HG03135 (cell line): ENCODE results near the gene SLC2A6.

Experiments
- ATAC-seq: cut with Tn5 transposase; IDR thresholded peaks from one replicate; pipeline ENCODE4 v1.9.1; 2021; ENCODE audit warnings: mild to moderate bottlenecking, moderate library complexity; ENCODE audit not compliant: unreplicated experiment

SLC2A6 gene

DNA sequence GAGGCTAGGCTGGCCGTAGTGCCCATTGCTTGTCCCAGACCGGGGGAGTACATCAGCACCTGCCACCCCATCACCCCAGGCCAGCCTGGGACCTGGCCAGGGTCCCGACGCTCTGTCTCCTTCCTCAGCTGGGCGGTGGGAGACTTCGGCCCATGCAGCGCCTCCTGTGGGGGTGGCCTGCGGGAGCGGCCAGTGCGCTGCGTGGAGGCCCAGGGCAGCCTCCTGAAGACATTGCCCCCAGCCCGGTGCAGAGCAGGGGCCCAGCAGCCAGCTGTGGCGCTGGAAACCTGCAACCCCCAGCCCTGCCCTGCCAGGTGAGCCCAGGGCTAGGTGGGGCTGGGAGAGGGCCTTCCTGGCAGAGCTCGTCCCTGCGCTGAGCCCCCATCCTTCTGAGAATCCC is 35.7 kb downstream of the SLC2A6 start:
- ATAC-seq, result no peak

DNA sequence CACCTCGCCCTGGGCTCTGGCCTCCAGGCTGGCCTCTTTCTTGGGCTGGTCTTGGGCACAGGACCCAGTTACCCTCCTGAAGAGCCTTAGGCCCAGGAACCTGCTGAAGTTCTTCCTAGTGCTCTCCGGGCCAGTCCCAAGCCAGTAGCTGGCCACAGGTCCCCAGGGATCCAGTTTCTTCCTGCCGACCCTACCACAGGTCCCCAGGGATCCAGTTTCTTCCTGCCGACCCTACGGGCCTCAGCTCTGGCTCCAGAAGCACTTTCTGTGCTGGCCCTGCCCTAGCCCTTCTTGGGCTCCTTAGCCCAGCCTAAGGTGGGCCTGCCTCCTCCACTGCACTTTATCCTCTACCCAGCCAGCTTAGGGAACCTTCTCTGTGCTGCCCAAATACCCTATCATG is 37.3 kb downstream of the SLC2A6 start:
- ATAC-seq, result no peak

DNA sequence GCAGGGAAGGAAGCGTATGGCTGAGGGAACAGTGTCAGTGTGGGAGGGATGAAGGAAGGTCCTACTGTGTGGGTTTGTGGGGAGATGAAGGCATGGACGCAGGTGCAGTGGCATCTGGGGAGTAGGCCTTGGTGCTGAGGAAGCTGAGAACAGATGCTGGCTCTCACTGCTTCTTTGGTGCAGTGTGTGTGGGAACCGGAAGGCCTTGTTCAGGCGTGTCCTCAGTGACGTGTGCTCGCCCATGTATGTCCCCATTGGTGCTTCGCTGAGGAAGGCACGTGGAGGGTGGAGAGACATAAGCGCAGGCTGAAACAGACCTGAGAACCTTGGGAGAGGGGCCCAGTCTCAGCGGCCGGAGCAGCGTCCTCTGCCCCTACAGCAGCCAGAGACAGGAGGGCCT is 38.0 kb downstream of the SLC2A6 start:
- peak; percentile 66 for ATAC-seq

DNA sequence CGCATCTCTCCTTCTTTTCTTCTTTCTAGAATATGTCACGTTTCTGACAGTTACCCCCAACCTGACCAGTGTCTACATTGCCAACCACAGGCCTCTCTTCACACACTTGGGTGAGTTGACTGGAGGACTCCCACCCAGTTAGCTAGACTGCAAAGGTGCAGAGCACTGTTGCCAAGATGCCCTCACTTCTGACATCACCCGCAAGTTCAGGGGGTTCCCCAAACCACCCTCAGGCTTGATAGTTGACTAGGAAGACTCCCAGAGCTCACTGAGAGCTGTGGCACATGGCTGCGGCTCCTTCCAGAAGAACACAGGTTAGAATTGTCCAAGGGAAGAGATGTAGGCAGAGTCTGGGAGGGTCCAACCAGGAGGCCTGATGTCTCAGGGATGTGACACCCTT is 39.6 kb downstream of the SLC2A6 start:
- ATAC-seq, result no peak

DNA sequence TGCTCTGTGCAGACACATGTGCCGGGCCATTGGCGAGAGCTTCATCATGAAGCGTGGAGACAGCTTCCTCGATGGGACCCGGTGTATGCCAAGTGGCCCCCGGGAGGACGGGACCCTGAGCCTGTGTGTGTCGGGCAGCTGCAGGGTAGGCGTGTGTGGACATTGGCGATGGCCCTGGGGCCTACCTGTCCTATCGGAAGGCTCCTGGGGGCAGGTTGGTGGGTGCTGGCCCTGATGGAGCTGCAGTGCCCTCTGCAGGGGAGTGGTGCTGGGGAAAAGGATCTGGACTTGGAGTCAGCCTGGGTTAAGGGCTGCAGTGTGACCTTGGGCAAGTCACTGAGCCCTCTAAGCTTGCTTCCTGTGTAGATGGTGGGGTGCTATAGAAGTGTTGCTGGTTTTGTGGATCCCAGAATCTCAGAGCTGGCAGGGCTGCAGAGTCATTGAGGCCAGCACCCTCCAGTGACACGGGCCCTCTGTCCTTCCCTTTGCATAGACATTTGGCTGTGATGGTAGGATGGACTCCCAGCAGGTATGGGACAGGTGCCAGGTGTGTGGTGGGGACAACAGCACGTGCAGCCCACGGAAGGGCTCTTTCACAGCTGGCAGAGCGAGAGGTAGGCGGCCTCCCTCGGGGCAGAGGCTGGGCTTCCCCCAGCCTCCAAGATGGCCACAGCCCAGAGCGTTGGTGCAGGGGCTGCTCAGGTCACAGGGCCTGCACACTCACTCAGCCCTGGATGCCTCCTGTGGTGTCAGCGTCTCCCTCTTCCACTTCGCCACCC is 41.0 kb downstream of the SLC2A6 start:
- ATAC-seq, result no peak

DNA sequence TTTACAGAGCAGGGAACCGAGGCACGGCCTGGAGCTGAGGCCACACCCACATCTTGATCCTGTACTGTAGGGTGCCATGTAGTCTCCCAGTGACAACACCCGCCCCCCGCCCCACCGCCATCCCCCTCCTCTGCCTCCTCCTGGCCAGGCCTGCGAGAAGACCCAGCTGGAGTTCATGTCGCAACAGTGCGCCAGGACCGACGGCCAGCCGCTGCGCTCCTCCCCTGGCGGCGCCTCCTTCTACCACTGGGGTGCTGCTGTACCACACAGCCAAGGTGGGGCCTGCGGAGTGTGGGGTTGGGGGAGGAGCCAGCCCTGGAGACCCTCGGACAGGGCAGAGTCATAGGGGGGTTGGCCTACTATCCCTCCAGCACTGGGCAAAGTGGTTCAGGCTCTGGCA is 42.2 kb downstream of the SLC2A6 start:
- ATAC-seq, result no peak

DNA sequence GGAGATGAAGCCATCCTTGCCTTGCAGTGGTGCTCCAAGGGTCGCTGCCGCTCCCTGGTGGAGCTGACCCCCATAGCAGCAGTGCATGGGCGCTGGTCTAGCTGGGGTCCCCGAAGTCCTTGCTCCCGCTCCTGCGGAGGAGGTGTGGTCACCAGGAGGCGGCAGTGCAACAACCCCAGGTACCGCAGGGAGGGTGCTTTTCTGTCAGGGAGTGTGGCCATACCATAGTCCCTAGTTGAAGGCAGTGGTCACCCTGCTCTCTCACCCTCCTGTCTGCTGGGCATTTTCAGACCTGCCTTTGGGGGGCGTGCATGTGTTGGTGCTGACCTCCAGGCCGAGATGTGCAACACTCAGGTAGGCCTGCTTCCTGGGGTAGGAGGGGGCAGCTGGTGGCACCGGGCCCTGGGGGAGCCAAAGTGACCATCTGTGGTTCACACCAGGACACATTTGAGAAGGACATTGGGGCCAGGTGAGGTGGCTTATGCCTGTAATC is 45.5 kb downstream of the SLC2A6 start:
- no peak for ATAC-seq

DNA sequence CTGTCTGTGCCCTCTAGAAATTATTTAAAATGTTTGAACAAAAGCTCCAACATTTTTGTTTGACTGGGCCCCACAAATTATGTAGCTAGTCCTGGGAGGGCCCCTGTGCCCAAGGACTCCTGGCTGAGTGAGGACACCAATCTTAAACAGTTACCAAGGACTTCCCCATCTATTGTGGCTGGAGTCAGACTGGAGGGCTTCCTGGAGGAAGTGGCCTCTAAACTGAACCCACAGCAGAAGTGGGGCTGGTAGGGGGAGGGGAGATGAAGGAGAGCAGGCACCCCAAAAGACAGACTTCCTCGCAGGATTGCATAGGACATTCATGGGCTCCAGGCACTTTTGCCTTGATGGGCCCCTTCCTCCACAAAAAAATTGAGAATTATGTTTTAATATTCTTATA is 48.7 kb downstream of the SLC2A6 start:
- ATAC-seq, result no peak

DNA sequence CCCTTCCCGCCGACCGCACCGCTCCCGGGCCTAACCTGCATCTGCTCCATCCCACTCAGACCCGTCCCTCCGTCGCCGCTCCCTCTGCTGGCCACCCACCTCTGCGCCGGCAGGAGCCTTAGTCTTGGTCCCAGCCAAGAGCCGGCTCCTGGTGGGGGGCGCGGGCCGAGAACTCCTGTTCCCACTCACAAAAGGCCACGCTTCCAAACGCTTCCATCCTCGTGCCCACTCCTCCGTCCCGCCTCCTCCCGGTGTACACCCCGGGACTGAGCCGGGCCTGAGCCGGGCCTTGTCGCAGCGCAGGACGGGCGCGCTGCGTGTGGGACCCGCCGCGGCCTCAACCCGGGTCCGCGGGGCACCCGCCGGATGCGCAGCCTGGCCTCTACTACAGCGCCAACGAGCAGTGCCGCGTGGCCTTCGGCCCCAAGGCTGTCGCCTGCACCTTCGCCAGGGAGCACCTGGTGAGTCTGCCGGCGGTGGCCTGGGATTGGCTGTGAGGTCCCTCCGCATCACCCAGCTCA is 49.2 kb downstream of the SLC2A6 start:
- no peak for ATAC-seq

DNA sequence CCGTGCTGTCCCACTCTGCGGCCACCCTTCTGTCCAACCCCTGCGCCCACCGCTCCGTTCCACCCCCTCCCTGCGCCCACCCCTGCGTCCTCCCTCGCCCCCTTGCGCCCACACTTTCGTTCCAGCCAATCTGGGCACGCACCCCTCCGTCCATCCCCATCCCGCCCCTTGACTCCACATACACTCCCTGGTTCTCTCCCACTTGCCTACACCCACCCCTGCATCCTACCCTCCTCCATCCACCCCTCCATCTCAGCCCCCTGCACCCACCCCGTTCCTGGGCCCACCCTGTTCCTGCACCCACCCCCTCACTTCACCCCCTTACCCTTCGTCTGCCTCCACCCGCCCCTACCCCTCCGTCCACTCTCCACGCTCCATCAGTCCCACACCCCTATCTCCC is 49.7 kb downstream of the SLC2A6 start:
- ATAC-seq, result no peak

DNA sequence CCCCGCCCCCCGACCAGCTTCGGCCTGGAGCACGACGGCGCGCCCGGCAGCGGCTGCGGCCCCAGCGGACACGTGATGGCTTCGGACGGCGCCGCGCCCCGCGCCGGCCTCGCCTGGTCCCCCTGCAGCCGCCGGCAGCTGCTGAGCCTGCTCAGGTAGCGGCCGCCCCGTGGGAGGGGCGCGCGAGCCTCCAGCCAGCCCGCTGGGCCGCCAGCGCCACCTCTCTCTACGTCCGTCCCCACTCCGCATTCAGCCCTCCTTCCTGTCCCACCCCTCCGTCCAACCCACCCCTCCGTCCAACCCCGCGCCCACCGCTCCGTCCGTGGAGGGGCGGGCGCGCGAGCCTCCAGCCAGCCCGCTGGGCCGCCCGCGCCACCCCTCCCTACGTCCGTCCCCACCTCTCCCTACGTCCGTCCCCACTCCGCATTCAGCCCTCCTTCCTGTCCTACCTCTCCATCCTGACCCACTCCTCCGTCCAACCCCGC is 50.2 kb downstream of the SLC2A6 start:
- ATAC-seq, result no peak

DNA sequence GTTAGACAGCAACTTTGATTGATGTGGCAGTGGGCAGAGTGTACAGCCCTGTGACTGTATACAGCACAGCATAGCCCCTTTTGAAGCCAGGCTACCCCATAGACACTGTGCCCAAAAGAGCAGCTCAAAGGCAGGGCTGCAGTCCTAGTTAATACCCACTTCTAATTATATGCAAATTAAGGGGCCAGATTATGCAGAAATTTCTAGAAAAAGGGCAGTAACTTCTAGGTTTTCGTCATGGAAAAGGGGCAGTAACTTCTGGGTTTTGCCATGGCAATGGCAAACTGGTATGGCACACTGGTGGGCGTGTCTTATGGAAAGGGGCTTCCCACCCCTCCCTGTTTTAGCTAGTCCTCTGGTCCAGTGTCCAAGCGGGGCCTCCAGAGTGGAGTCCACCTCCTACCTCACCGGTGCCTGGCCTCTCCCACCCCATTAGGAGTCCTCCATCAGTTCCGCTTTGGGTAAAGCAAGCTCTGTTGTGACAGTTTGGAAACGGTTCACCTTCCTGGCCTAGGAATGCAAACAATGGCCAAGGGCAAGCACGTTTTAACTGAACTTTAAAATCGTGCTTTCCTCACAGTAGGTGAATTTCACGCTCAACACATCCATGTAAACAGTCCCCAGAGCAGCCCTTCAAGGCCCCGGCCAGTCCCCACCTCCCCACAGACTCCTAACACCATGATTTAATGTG is 51.1 kb downstream of the SLC2A6 start:
- ATAC-seq, result no peak

DNA sequence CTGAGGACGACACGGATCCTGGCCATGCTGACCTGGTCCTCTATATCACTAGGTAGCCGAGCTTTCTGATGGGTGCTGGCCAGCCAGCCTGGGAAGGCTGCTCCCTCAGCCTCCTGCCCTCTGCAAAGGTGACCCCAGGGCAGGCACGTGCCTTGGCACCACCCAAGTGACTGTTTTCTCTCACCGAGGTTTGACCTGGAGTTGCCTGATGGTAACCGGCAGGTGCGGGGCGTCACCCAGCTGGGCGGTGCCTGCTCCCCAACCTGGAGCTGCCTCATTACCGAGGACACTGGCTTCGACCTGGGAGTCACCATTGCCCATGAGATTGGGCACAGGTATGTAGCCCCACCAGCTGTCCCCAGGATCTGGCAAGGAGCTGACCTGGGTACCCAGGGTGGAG is 52.9 kb downstream of the SLC2A6 start:
- ATAC-seq, result no peak

DNA sequence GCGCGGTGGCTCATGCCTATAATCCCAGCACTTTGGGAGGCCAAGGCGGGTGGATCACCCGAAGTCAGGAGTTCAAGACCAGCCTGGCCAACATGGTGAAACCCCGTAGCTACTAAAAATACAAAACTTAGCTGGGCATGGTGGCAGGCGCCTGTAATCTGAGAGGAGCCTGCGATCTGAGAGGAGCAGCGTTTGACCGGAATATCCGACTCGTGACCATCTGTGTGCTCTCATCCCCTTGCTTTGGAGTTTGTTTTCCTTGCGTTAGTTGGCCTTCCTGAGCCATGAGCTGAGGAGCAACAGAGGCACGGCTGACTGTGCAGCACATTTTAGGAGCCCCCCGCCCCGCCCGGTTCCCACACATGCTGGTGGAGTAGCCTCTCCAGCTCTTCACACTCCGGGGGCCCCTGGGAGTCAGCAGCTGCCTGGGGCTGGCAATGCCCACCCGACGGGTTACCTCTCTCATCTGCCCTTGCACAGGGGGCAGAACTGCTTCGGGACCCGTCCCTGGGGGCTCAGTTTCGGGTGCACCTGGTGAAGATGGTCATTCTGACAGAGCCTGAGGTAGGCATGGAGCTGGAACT is 53.8 kb downstream of the SLC2A6 start:
- ATAC-seq, result no peak

DNA sequence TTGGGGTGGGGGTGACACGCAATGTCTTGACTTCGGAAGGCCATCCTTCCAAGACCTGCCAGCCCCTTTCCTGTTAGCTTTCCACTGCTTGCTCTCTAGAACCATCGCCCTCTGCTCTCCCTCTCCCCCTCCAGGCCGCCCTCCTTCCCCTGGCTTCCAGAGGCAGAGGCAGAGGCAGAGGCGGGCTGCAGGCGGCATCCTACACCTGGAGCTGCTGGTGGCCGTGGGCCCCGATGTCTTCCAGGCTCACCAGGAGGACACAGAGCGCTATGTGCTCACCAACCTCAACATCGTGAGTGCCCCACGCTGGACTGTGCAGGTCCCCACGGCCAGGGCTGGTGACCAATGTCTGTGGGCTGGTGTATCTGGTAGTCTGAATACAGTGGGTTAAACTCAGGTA is 54.7 kb downstream of the SLC2A6 start:
- ATAC-seq, result no peak

DNA sequence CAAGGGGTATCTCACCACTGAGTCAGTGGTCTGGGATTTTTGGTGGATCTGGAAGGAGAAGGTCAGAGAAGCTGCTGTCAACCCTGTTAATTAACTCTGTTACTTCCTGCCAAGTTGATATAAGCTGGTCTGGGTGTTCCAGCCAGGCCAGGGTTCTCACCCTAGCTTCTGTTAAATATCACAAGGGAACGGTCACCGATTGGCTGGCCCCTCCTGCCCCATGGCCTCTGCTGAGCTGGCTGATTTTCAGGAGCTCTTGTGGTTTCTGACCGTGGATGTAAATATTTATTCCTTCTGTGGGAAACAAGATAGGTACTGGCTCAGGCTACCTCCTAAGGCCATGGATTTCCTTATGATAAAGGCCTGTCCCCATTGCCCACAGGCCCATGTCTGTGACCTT is 55.7 kb downstream of the SLC2A6 start:
- ATAC-seq, result no peak

DNA sequence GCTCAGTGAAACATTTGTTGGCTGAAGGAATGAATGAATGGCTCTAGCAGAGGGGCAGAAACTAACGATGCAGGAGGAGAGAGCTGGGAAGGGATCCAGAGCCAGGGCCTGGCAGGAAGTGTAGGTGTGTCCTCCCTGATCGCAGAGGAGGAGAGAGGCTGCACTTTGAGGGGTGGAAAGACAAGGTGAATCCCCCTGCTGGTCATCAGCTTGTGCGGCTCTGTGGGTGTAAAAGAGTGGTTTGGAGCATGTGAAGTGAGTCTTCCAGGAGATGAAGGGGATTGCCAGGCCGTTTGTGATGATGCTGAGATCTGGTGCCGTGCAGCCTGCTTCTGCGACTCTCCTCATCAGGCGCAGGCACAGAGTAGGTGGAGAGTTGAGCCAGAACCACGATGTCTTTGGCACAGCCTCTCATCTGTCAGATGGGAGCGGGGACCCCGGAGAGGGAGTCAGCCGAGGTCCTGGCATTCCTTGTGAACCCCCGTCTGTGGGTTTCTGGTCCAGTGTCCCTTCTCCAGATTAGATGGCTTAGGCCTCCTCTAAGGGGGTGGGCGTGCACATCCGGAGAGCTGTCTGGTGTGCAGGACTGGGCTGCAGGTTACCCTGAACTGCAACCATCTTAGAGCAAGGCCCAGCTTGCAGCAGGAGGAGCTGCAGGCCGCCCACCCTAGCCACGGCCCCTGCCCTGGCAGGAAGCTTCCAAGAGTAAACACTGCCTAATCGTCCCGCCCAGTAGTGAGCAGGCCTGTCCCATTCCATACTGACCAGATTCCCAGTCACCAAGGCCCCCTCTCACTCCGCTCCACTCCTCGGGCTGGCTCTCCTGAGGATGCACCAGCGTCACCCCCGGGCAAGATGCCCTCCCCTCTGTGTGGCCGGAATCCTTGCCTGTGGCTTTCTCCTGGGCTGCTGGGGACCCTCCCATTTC is 57.0 kb downstream of the SLC2A6 start, which contains the start of gene ADAMTS13:
Gene ADAMTS13, plus strand, starts transcription at position 753 of the 928 bp plus-strand sequence. Its CDS starts 77 bp downstream, at position 830.
- no peak for ATAC-seq
